H1 (cell line): Measurements from ENCODE around the gene CHMP6. TPM values are rescaled to one million over a fixed set of nuclear protein-coding genes. Genes with fewer than 3 reads are reported as not detected.
A peak's percentile ranks its signal among the peaks of the same experiment; 100 is the strongest.

Experiments used
- CTCF ChIA-PET: fragments of 300-600 bp; sonication (Branson Sonifier 250); formaldehyde crosslinking; loops from one replicate; lab custom pipeline; 2021; ENCODE audit not compliant: partially characterized antibody; lab: Charles Lee
- POLR2A ChIA-PET: fragments of 300-600 bp; sonication (Branson Sonifier 250); formaldehyde crosslinking; loops from one replicate; lab custom pipeline; 2021; ENCODE audit warnings: inconsistent platforms; ENCODE audit not compliant: partially characterized antibody; lab: Charles Lee
- DNase-seq, 2 experiments: peaks; one replicate each; pipeline versions ENCODE4 v3.0.0 to v3.0.0-alpha.2; 2010 to 2022; ENCODE audit warnings: low spot score in 2 of 2, low read depth in 1 of 2, mixed read lengths in 1 of 2
- FAIRE-seq: peaks from 2 replicates; lab custom pipeline; 2011; peaks lifted over from hg19 to GRCh38; lab: Jason Lieb, UNC
- H2AFZ ChIP-seq: 2 replicates; pipeline ENCODE4 v1.8.1; 2012; ENCODE audit warnings: low read length, inconsistent platforms
- H2AK5ac ChIP-seq: 2 replicates; pipeline ENCODE4 v1.6.1; 2013; ENCODE audit warnings: low read depth, low read length
- H2BK120ac ChIP-seq: replicated peaks from 2 replicates; pipeline ENCODE3; 2013; ENCODE audit warnings: low read depth, low read length, inconsistent platforms
- H2BK12ac ChIP-seq: 2 replicates; pipeline ENCODE4 v1.6.1; 2013; ENCODE audit warnings: low read depth, low read length
- H2BK15ac ChIP-seq: 2 replicates; pipeline ENCODE4 v1.6.1; 2013; ENCODE audit warnings: low read length
- H2BK20ac ChIP-seq: 2 replicates; pipeline ENCODE4 v1.6.1; 2013; ENCODE audit warnings: low read length
- H2BK5ac ChIP-seq: 2 replicates; pipeline ENCODE4 v1.6.1; 2013; ENCODE audit warnings: low read depth, low read length
- H3K14ac ChIP-seq: 2 replicates; pipeline ENCODE4 v1.6.1; 2013; ENCODE audit warnings: inconsistent platforms; ENCODE audit not compliant: insufficient read length
- H3K18ac ChIP-seq: 2 replicates; pipeline ENCODE4 v1.6.1; 2013; ENCODE audit warnings: low read length; ENCODE audit errors: extremely low read depth
- H3K23ac ChIP-seq: 2 replicates; pipeline ENCODE4 v1.6.1; 2013; ENCODE audit warnings: inconsistent platforms; ENCODE audit not compliant: insufficient read length
- H3K23me2 ChIP-seq: 2 replicates; pipeline ENCODE4 v1.6.1; 2013; ENCODE audit warnings: low read depth, low read length
- H3K27ac ChIP-seq: 2 replicates; pipeline ENCODE4 v1.6.1; 2011; ENCODE audit warnings: low read depth, low read length, inconsistent platforms
- H3K27me3 ChIP-seq, 4 experiments: replicated peaks in 1 of 4; 1 replicate in 1 of 4; 2 replicates in 3 of 4; pipeline versions ENCODE4 v1.6.1 to v1.8.1; 2011 to 2013; ENCODE audit warnings: low read length in 3 of 4, mild to moderate bottlenecking in 3 of 4, inconsistent platforms in 2 of 4, mixed read lengths in 2 of 4, moderate library complexity in 1 of 4; ENCODE audit not compliant: control insufficient read depth in 3 of 4, insufficient read depth in 3 of 4; ENCODE audit errors: extremely low read depth in 1 of 4
- H3K36me3 ChIP-seq, 4 experiments: 2 replicates each; pipeline versions ENCODE4 v1.6.1 to v1.8.1; 2011 to 2013; ENCODE audit warnings: mild to moderate bottlenecking in 4 of 4, low read length in 3 of 4, moderate library complexity in 2 of 4, control low read depth in 1 of 4, inconsistent platforms in 1 of 4; ENCODE audit not compliant: insufficient read depth in 4 of 4, control insufficient read depth in 2 of 4
- H3K4ac ChIP-seq: replicated peaks from 2 replicates; pipeline ENCODE3; 2013; ENCODE audit warnings: low read length, low read depth, mixed read lengths, inconsistent platforms; ENCODE audit not compliant: insufficient read length
- H3K4me1 ChIP-seq, 4 experiments: replicated peaks in 1 of 4; 1 replicate in 1 of 4; 2 replicates in 3 of 4; pipeline versions ENCODE4 v1.6.1 to v1.8.1; 2011 to 2013; ENCODE audit warnings: low read length in 3 of 4, inconsistent platforms in 2 of 4, mixed read lengths in 1 of 4; ENCODE audit not compliant: insufficient read depth in 4 of 4, control insufficient read depth in 3 of 4
- H3K4me2 ChIP-seq, 2 experiments: 2 replicates each; pipeline versions ENCODE4 v1.6.1 to v1.8.1; 2011 to 2013; ENCODE audit warnings: low read depth in 2 of 2, low read length in 2 of 2, control low read depth in 1 of 2, inconsistent platforms in 1 of 2, mild to moderate bottlenecking in 1 of 2; ENCODE audit not compliant: insufficient read depth in 1 of 2
- H3K4me3 ChIP-seq, 4 experiments: fragments of 200-600, 300-600 bp in 1 of 4; sonication (generic), shearing (Covaris generic), sonication (Bioruptor Twin) in 1 of 4; 2 replicates each; pipeline versions ENCODE4 v1.5.1 to v1.8.1; 2011 to 2016; ENCODE audit warnings: low read length in 4 of 4, low read depth in 3 of 4, control low read depth in 2 of 4, inconsistent platforms in 2 of 4, mild to moderate bottlenecking in 2 of 4, mixed read lengths in 1 of 4, moderate library complexity in 1 of 4; ENCODE audit not compliant: insufficient read depth in 2 of 4; ENCODE audit errors: extremely low read depth in 1 of 4
- H3K56ac ChIP-seq: replicated peaks from 2 replicates; pipeline ENCODE3; 2013; ENCODE audit warnings: low read depth, mild to moderate bottlenecking, mixed read lengths, low read length, inconsistent platforms; ENCODE audit not compliant: insufficient read length
- H3K79me1 ChIP-seq: 2 replicates; pipeline ENCODE4 v1.6.1; 2013; ENCODE audit warnings: low read depth, low read length, control low read depth
- H3K79me2 ChIP-seq, 2 experiments: 2 replicates each; pipeline versions ENCODE4 v1.6.1 to v1.8.1; 2012 to 2013; ENCODE audit warnings: low read length in 2 of 2, mild to moderate bottlenecking in 2 of 2, inconsistent platforms in 1 of 2; ENCODE audit not compliant: insufficient read depth in 2 of 2, control insufficient read depth in 1 of 2
- H3K9ac ChIP-seq, 4 experiments: replicated peaks in 1 of 4; 1 replicate in 1 of 4; 2 replicates in 3 of 4; pipeline versions ENCODE4 v1.6.1 to v1.8.1; 2011 to 2013; ENCODE audit warnings: low read depth in 3 of 4, low read length in 3 of 4, control low read depth in 2 of 4, mild to moderate bottlenecking in 2 of 4, moderate library complexity in 2 of 4, inconsistent platforms in 1 of 4; ENCODE audit errors: extremely low read depth in 1 of 4
- H3K9me3 ChIP-seq, 2 experiments: 2 replicates each; pipeline versions ENCODE4 v1.6.1 to v1.8.1; 2012 to 2013; ENCODE audit warnings: mild to moderate bottlenecking in 2 of 2, moderate library complexity in 2 of 2, control low read depth in 1 of 2, inconsistent platforms in 1 of 2, low read depth in 1 of 2, low read length in 1 of 2, mixed read lengths in 1 of 2; ENCODE audit not compliant: insufficient read depth in 2 of 2
- H4K20me1 ChIP-seq, 2 experiments: replicated peaks in 1 of 2; 2 replicates each; pipeline versions ENCODE3 to v1.8.1; 2011 to 2013; ENCODE audit warnings: inconsistent platforms in 2 of 2, low read length in 2 of 2, mild to moderate bottlenecking in 1 of 2; ENCODE audit not compliant: insufficient read depth in 2 of 2, control insufficient read depth in 1 of 2
- H4K5ac ChIP-seq: 2 replicates; pipeline ENCODE4 v1.6.1; 2013; ENCODE audit warnings: low read length, low read depth, mixed read lengths, inconsistent platforms; ENCODE audit not compliant: insufficient read length
- H4K8ac ChIP-seq: 2 replicates; pipeline ENCODE4 v1.8.0; 2013; ENCODE audit warnings: mild to moderate bottlenecking, moderate library complexity, low read length, inconsistent platforms; ENCODE audit not compliant: insufficient read depth; ENCODE audit errors: extremely low read depth
- H4K91ac ChIP-seq: replicated peaks from 2 replicates; pipeline ENCODE3; 2013; ENCODE audit warnings: low read length, mixed read lengths, inconsistent platforms; ENCODE audit not compliant: insufficient read length
- CREB1 ChIP-seq: IDR thresholded peaks from 2 replicates; pipeline ENCODE4 v1.6.1; 2012; ENCODE audit warnings: inconsistent platforms
- GABPA ChIP-seq: IDR thresholded peaks from 2 replicates; pipeline ENCODE4 v1.6.1; 2011; ENCODE audit warnings: mild to moderate bottlenecking, low read length, moderate library complexity, borderline replicate concordance; ENCODE audit not compliant: insufficient read depth
- KDM4A ChIP-seq: IDR thresholded peaks from one replicate; pipeline ENCODE4 v1.7.1; 2012; ENCODE audit warnings: low read depth, mild to moderate bottlenecking, moderate library complexity, low read length, inconsistent platforms; ENCODE audit not compliant: severe bottlenecking
- SP2 ChIP-seq: IDR thresholded peaks from 2 replicates; pipeline ENCODE4 v1.6.1; 2012; ENCODE audit warnings: mild to moderate bottlenecking, low read length, inconsistent platforms
- SP4 ChIP-seq: IDR thresholded peaks from 2 replicates; pipeline ENCODE4 v1.6.1; 2012; ENCODE audit warnings: low read length, inconsistent platforms
- TAF7 ChIP-seq: optimal IDR thresholded peaks from 2 replicates; pipeline ENCODE3; 2011; ENCODE audit warnings: low read depth, mild to moderate bottlenecking, inconsistent platforms, low read length, moderate library complexity, borderline replicate concordance
- TCF12 ChIP-seq: IDR thresholded peaks from 2 replicates; pipeline ENCODE4 v1.6.1; 2011; ENCODE audit warnings: low read depth, mild to moderate bottlenecking, low read length
- WGBS, 2 experiments: shearing (Covaris generic) in 1 of 2; methylation state at CpG; one replicate each; pipeline versions ENCODE4 v1.1.6 to v1.1.7; 2013 to 2015; ENCODE audit warnings: low lambda C conversion rate in 2 of 2, mixed read lengths in 2 of 2, inconsistent platforms in 1 of 2, low coverage in 1 of 2, missing lambda C conversion rate in 1 of 2; ENCODE audit not compliant: insufficient replicate concordance in 2 of 2, insufficient coverage in 1 of 2, insufficient read length in 1 of 2; ENCODE audit errors: extremely low coverage in 1 of 2, missing lambda C conversion rate in 1 of 2; 5-methylcytosine and 5-hydroxymethylcytosine counted together
- polyA plus RNA-seq, 7 experiments: library from polyadenylated mRNA; depleted of rRNA in 3 of 7; stranded (reverse) in 5 of 7; unstranded in 2 of 7; fragments of >200 nt in 5 of 7; fragments of 200-250 nt in 2 of 7; gene quantifications; 1 replicate in 5 of 7; 2 replicates in 1 of 7; 4 replicates in 1 of 7; pipeline versions ENCODE4 v1.2.1 to v1.2.3, GENCODE V29; 2011 to 2013; ENCODE audit warnings: missing spikeins in 2 of 7, mixed read lengths in 2 of 7
- total RNA-seq: library from RNA; stranded (reverse); fragmentation: NEBNext Ultra II Directional; extraction: Animal tissue kit (Norgen Biotek cat#: 25700); gene quantifications from 2 replicates; pipeline ENCODE4 v1.2.1, GENCODE V29; 2021
- TF ChIP-seq, protein P1 (sequence below): IDR thresholded peaks from 2 replicates; pipeline ENCODE4 v1.6.1; 2011; ENCODE audit warnings: low read length, improper control_type of control experiment
- TF ChIP-seq, protein P2 (sequence below): IDR thresholded peaks from 2 replicates; pipeline ENCODE4 v1.6.1; 2012; ENCODE audit warnings: inconsistent platforms

The CHMP6 gene
- total and polyA plus RNA-seq, 2 of the 8 experiments (the other 6 are each of a cell fraction or from before 2014, with no cell fraction given) = 15.7 to 24.3 TPM

DNA sequence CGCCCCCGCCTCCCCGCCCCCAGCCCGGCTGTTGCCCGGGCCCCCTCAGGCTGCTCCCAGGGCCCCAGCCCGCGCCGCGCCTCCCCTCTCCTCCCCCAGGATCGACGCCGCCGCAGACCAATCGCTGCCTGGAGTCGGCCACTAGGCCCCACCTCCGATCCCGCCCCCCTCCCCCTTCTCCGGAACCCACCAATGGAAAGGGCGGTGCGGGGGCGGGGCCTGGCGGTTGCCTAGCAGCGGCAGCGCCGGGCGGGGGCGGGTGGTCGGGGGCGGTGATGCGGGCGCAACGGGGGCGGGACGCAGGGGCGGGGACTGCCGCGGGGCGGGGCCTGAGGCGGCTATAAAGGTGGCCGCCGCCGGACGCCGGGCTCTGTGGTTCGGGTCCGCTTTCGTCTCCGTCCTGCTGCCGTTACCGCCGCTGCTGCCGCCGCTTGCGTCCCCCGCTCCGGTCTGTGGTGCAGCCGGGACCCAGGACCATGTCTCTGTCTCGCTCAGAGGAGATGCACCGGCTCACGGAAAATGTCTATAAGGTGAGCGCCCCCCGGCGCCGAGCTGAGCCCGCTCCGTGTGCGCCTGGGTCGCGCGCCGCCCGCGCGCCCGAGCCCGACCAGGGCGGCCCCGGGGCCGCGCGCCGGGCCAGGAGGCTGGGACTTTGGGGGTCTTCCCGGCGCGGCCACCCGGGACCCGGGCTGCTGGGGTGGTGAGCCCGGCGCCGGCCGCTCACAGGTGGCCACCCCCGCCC, 43.3 kb downstream of the CHMP6 start, which contains the start of gene BAIAP2:
TSS of gene BAIAP2 (plus strand) at position 373 of the 742 bp plus-strand sequence. CDS start at position 477, 104 bp downstream.
- H2BK5ac ChIP-seq = no peak within 1 kb of the TSS
- POLR2A ChIA-PET = interaction anchor here (0.8 to 5.9 kb wide), 16 partner anchors 9 to 79 kb away, joined by 3 to 42 read pairs (median 4); no protein-coding TSS in a partner anchor
- no peaks in the 10 kb centered on the region for H3K9me3 ChIP-seq
- H2AK5ac ChIP-seq = no peak within 1 kb of the TSS
- peak within 1 kb of the TSS; percentile 57 to 97 (median 72) for H3K4me3 ChIP-seq
- H3K27ac ChIP-seq = no peak within 1 kb of the TSS
- no peak within 1 kb of the TSS for H2BK120ac ChIP-seq
- no peak within 1 kb of the TSS for H4K91ac ChIP-seq
- H3K79me2 ChIP-seq = peaks cover 0 to 32% of the 10 kb centered on the region in 2 experiments; a peak in 2 of 4 replicates
- no peak within 1 kb of the TSS for H2BK12ac ChIP-seq
- peak; percentile 77 to 97 for DNase-seq
- H3K9ac ChIP-seq = peak within 1 kb of the TSS in 3 of 4 experiments; percentile 6 to 65 (median 54); a peak in 3 of 7 replicates
- H3K4me2 ChIP-seq = peak within 1 kb of the TSS; percentile 77 to 83
- H3K79me1 ChIP-seq = peaks cover 12% of the 10 kb centered on the region
- H3K36me3 ChIP-seq = no peaks in the 10 kb centered on the region
- peaks cover 0 to 11% (median 5%) of the 10 kb centered on the region in 4 experiments; a peak in 5 of 7 replicates for H3K27me3 ChIP-seq
- peak within 1 kb of the TSS; percentile 15; the same call in 1 of the 2 replicates for H4K8ac ChIP-seq
- peaks cover 5 to 31% of the 10 kb centered on the region in 2 experiments for H4K20me1 ChIP-seq
- H2BK20ac ChIP-seq = no peak within 1 kb of the TSS
- H3K56ac ChIP-seq = no peak within 1 kb of the TSS
- FAIRE-seq = no peak
- no peak within 1 kb of the TSS for H2AFZ ChIP-seq
- CTCF ChIA-PET = interaction anchor here (3.0 kb wide), 1 partner anchor 11 kb away, joined by 14 read pairs; no protein-coding TSS in a partner anchor
- no peak within 1 kb of the TSS for H3K4ac ChIP-seq
- H3K23ac ChIP-seq = no peak within 1 kb of the TSS
- peaks cover 10% of the 10 kb centered on the region; the same call in 1 of the 2 replicates for H3K23me2 ChIP-seq
- WGBS, 2 experiments = 0% methylated on average over 1 of the region's 92 CpGs; no CpG with 5 or more reads in 1 of the 2 experiments
- peaks cover 0 to 19% (median 9%) of the 10 kb centered on the region in 4 experiments; a peak in 5 of 7 replicates for H3K4me1 ChIP-seq
- peak within 1 kb of the TSS; percentile 29; the same call in 1 of the 2 replicates for H2BK15ac ChIP-seq
- H4K5ac ChIP-seq = peak within 1 kb of the TSS; percentile 72
- no peak within 1 kb of the TSS for H3K14ac ChIP-seq
- H3K18ac ChIP-seq = no peak within 1 kb of the TSS; the same call in 1 of the 2 replicates
- TF ChIP-seq GABPA (0 out of 2 replicates have a peak, but pooled peaks have one; percentile 11), SP4 (0 out of 2 replicates have a peak, but pooled peaks have one; percentile 28), TCF12 (no peak), TAF7 (peak; percentile 87), SP2 (peak; percentile 34; the same call in 1 of the 2 replicates), CREB1 (no peak), KDM4A (peak; percentile 56)
- TF ChIP-seq, protein P1, sequence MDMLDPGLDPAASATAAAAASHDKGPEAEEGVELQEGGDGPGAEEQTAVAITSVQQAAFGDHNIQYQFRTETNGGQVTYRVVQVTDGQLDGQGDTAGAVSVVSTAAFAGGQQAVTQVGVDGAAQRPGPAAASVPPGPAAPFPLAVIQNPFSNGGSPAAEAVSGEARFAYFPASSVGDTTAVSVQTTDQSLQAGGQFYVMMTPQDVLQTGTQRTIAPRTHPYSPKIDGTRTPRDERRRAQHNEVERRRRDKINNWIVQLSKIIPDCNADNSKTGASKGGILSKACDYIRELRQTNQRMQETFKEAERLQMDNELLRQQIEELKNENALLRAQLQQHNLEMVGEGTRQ = no peak
- TF ChIP-seq, protein P2, sequence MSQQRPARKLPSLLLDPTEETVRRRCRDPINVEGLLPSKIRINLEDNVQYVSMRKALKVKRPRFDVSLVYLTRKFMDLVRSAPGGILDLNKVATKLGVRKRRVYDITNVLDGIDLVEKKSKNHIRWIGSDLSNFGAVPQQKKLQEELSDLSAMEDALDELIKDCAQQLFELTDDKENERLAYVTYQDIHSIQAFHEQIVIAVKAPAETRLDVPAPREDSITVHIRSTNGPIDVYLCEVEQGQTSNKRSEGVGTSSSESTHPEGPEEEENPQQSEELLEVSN = no peak
